Colonic mucosa (tissue), 4 donors: ENCODE data around the gene TMEM170A. TPM values are rescaled to one million over a fixed set of nuclear protein-coding genes. Genes with fewer than 3 reads are reported as not detected.
"Not testable (repeated sequence)": the region's sequence is repeated elsewhere in the genome, so short reads cannot be mapped to it uniquely, and the experiment has no call there.

Experiments used
- DNase-seq: peaks from one replicate; pipeline ENCODE4 v3.0.0-alpha.2; 2020
- H3K27ac ChIP-seq: fragments of 200-600 bp; one replicate; pipeline ENCODE4 v1.8.0; 2021
- H3K27me3 ChIP-seq: fragments of 200-600 bp; one replicate; pipeline ENCODE4 v1.8.0; 2021
- H3K36me3 ChIP-seq: fragments of 200-600 bp; one replicate; pipeline ENCODE4 v1.8.0; 2021
- H3K4me1 ChIP-seq: fragments of 200-600 bp; one replicate; pipeline ENCODE4 v1.8.0; 2021; ENCODE audit warnings: mild to moderate bottlenecking
- H3K4me3 ChIP-seq: fragments of 200-600 bp; one replicate; pipeline ENCODE4 v1.8.0; 2021
- H3K9ac ChIP-seq, 2 donors: one replicate each; pipeline ENCODE4 v1.7.0; 2013; ENCODE audit warnings: control low read depth in 2 of 2, low read depth in 2 of 2, low read length in 2 of 2
- H3K9me3 ChIP-seq: fragments of 200-600 bp; one replicate; pipeline ENCODE4 v1.8.0; 2021
- intact Hi-C: fragments of 100-400 bp; cut with DNase I; formaldehyde crosslinking; loops from one replicate; pipeline ENCODE4 v1.14.1; 2022
- total RNA-seq, 2 donors: library from RNA; stranded (reverse); fragmentation: NEBNext Ultra II Directional in 1 of 2; extraction: Animal tissue kit (Norgen Biotek cat#: 25700) in 1 of 2; gene quantifications; one replicate each; pipeline ENCODE4 v1.2.1, GENCODE V29; 2021
- TF ChIP-seq, protein P1 (sequence below): fragments of 200-600 bp; IDR thresholded peaks from one replicate; pipeline ENCODE4 v1.8.0; 2022; ENCODE audit warnings: antibody characterized with exemption, mild to moderate bottlenecking
- donor health status: healthy.
- donor health status: DM: no; HTN: no; CAD: no.
- donor health status: DM: no; HTN: no; CAD: no.

Gene TMEM170A
- total RNA-seq, 2 donors from 2014 or later, result 39.7 to 50.9 TPM

GRCh38 chr16:75471723-75472633 is 7.5 kb upstream of the TMEM170A start:
- TF ChIP-seq, protein P1, sequence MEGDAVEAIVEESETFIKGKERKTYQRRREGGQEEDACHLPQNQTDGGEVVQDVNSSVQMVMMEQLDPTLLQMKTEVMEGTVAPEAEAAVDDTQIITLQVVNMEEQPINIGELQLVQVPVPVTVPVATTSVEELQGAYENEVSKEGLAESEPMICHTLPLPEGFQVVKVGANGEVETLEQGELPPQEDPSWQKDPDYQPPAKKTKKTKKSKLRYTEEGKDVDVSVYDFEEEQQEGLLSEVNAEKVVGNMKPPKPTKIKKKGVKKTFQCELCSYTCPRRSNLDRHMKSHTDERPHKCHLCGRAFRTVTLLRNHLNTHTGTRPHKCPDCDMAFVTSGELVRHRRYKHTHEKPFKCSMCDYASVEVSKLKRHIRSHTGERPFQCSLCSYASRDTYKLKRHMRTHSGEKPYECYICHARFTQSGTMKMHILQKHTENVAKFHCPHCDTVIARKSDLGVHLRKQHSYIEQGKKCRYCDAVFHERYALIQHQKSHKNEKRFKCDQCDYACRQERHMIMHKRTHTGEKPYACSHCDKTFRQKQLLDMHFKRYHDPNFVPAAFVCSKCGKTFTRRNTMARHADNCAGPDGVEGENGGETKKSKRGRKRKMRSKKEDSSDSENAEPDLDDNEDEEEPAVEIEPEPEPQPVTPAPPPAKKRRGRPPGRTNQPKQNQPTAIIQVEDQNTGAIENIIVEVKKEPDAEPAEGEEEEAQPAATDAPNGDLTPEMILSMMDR, result peak; percentile 72
- no peak overlapping the region for H3K9ac ChIP-seq
- no peak overlapping the region for H3K4me3 ChIP-seq
- H3K4me1 ChIP-seq, result no peaks in the 10 kb centered on the region
- H3K27ac ChIP-seq, result no peak overlapping the region
- intact Hi-C loops, result loop anchor here (5.0 to 10.0 kb wide), 3 partner anchors 45 to 290 kb away; partner anchors contain the start of gene ADAT1
- H3K9me3 ChIP-seq, result no peaks in the 10 kb centered on the region
- H3K36me3 ChIP-seq, result no peaks in the 10 kb centered on the region
- peak; percentile 68 for DNase-seq
- no peaks in the 10 kb centered on the region for H3K27me3 ChIP-seq

- Histone ChIP-seq H3K9ac (no peak overlapping the region), H3K36me3 (no peaks in the 10 kb centered on the region), H3K27me3 (no peaks in the 10 kb centered on the region), H3K9me3 (no peaks in the 10 kb centered on the region), H3K27ac (no peak overlapping the region), H3K4me3 (no peak overlapping the region), H3K4me1 (no peaks in the 10 kb centered on the region)
- intact Hi-C loops, result no loop called here
- TF ChIP-seq, protein P1, result no peak
- DNase-seq, result no peak
Observed at GRCh38 chr16:75466760-75467159, 2.3 kb upstream of the TMEM170A start.

- peak overlapping the region; percentile 74 to 93 for H3K9ac ChIP-seq
- peak; percentile 56 for DNase-seq
- H3K36me3 ChIP-seq, H3K9me3 ChIP-seq, H3K27me3 ChIP-seq: not testable (repeated sequence)
- H3K4me1 ChIP-seq, result peaks cover 12% of the 10 kb centered on the region
- peak overlapping the region; percentile 97 for H3K27ac ChIP-seq
- peak overlapping the region; percentile 90 for H3K4me3 ChIP-seq
- intact Hi-C loops, result loop anchor here (5.0 kb wide), 1 partner anchor 94 kb away; the partner anchor contains the start of gene TMEM231
Observed at GRCh38 chr16:75463389-75464121, 934 bp downstream of the TMEM170A start.

DNA sequence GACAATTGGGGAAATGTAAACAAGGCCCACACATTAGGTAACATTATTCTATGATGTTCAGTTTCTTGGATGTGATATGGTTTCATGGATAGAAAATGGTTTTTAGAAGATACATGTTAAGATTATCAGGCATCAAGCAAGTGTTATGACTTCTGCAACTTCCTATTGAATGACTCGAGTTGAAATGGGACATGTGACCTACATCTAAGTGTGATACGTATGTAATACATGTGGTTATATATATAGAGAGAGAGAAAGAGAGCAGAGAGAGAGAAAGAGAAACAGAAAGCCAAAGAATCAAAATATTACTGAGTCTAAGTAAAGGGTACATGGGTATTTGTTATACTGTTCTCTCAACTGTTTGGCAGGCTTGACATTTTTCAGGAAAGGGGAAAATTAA is 1.7 kb downstream of the TMEM170A start:
- H3K4me3 ChIP-seq, result peak overlapping the region; percentile 90

DNA sequence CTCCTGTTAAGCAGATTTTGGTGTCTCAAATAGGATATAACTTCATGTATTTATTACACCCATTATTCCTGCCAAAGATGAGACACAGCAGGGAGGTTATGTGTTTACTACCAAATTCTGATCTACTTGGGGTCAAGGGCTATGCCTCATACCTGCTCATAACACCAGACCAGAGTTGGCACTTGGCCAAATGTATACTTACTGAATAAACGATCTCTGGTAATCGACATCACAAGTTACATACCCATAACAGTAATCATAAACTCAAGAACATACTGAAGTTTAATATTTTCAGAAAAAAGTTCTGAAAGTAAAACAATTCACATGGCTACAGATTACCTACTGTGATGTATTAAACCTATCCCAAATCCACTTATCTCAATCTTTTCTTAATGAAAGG is 2.9 kb downstream of the TMEM170A start:
- Histone ChIP-seq H3K36me3 (no peaks in the 10 kb centered on the region), H3K4me1 (peaks cover 26% of the 10 kb centered on the region), H3K9ac (peak overlapping the region in 1 of 2 donors; percentile 55), H3K27me3 (no peaks in the 10 kb centered on the region), H3K9me3 (no peaks in the 10 kb centered on the region), H3K27ac (no peak overlapping the region), H3K4me3 (no peak overlapping the region)
- intact Hi-C loops, result loop anchor here (5.0 kb wide), 1 partner anchor 96 kb away; the partner anchor contains the start of gene TMEM231
- no peak for DNase-seq
- TF ChIP-seq, protein P1, result no peak

More for the DNA sequence above, 1.7 kb downstream of the TMEM170A start:
- H3K4me1 ChIP-seq, result peaks cover 19% of the 10 kb centered on the region
- H3K27me3 ChIP-seq, result no peaks in the 10 kb centered on the region
- no peak overlapping the region for H3K27ac ChIP-seq
- H3K9me3 ChIP-seq, result no peaks in the 10 kb centered on the region
- intact Hi-C loops, result loop anchor here (5.0 kb wide), 1 partner anchor 94 kb away; the partner anchor contains the start of gene TMEM231
- no peaks in the 10 kb centered on the region for H3K36me3 ChIP-seq
- peak overlapping the region; percentile 74 to 93 for H3K9ac ChIP-seq
- no peak for DNase-seq
- TF ChIP-seq, protein P1, result no peak
